Measurements from ENCODE around the gene VPS11. TPM values are rescaled to one million over a fixed set of nuclear protein-coding genes. Genes with fewer than 3 reads are reported as not detected.
A peak's percentile ranks its signal among the peaks of the same experiment; 100 is the strongest.

Gene VPS11
- total and polyA plus RNA-seq, 12 donors: 15.7 to 44.2 (median 22.5) TPM

DNA sequence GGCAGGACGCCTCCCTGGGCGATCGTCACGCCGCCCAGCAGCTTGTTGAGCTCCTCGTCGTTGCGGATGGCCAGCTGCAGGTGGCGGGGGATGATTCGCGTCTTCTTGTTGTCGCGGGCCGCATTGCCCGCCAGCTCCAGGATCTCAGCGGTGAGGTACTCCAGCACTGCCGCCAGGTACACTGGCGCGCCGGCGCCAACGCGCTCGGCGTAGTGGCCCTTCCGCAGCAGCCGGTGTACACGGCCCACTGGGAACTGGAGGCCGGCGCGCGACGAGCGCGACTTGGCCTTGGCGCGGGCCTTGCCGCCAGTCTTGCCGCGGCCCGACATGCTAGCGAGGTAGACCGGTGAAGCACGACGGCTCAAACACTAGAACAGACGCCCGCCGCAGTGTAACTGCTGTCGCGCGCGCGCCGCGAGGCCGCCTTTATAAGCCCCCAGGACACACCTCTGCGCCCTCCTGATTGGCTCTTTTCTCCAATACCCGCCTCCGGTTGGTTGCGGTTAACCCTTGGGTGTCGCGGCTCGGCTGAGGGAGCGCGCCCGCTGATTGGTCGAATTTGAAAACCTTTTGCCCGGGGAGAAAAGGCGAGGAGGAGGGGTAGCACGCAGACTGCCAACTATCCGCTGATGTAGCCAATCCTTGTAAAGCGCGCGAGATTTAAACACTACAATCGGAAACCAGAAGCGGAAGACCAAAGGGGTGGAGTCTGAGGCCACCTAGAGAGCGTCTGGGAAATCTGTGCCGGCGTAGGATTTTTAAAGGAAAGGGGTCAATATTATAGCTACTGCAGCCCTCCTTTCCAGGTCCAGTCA lies 27.7 kb downstream of the VPS11 start:
- peak; percentile 94 to 98 (median 97) for ATAC-seq
- H3K27ac ChIP-seq: peak overlapping the region; percentile 82 to 95 (median 94)
- no peaks in the 10 kb centered on the region for H3K27me3 ChIP-seq
- no peaks in the 10 kb centered on the region for H3K9me3 ChIP-seq
- intact Hi-C loops (cut with DNase I): loop anchor here in 6 of 10 donors (1.0 to 10.0 kb wide), 8 partner anchors 26 to 220 kb away; partner anchors contain the start of genes HINFP (in 2 of the 6), MCAM (in 1 of the 6), NLRX1 (in 1 of the 6) and RPS25 (in 1 of the 6)
- peaks cover 10 to 47% (median 28%) of the 10 kb centered on the region in 9 donors for H3K4me1 ChIP-seq
- WGBS, 2 donors: 0% methylated on average over 79 of the region's 79 CpGs
- H3K36me3 ChIP-seq: peaks cover 0 to 63% (median 19%) of the 10 kb centered on the region in 9 donors
- peak; percentile 97 to 99 for DNase-seq
- TF ChIP-seq, protein P1, sequence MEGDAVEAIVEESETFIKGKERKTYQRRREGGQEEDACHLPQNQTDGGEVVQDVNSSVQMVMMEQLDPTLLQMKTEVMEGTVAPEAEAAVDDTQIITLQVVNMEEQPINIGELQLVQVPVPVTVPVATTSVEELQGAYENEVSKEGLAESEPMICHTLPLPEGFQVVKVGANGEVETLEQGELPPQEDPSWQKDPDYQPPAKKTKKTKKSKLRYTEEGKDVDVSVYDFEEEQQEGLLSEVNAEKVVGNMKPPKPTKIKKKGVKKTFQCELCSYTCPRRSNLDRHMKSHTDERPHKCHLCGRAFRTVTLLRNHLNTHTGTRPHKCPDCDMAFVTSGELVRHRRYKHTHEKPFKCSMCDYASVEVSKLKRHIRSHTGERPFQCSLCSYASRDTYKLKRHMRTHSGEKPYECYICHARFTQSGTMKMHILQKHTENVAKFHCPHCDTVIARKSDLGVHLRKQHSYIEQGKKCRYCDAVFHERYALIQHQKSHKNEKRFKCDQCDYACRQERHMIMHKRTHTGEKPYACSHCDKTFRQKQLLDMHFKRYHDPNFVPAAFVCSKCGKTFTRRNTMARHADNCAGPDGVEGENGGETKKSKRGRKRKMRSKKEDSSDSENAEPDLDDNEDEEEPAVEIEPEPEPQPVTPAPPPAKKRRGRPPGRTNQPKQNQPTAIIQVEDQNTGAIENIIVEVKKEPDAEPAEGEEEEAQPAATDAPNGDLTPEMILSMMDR (IDR thresholded peaks at IDR 0.05): peak in 3 of 9 donors; percentile 16 to 32 (median 20)
- peak overlapping the region; percentile 58 to 98 (median 84) for H3K4me3 ChIP-seq

DNA sequence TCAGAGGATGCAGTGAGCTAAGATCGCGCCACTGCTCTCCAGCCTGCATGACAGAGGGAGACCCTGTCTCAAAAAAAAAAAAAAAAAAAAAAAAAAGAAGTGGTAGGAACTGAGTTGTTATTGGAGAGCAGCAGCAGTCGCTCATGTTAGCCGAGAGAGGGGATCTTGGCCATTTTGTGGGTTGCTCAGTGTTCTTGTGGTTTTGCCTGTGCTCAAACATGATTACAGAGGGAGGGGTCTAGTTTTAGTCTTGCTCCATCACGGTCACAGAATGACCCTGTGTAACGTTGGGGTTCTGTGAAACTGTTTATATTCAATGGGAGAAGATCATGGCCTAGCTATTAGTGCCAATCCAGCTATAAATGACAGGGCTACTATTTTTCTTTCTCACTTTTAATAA lies 32.1 kb downstream of the VPS11 start:
- Histone ChIP-seq H3K9me3 (no peaks in the 10 kb centered on the region), H3K4me3 (no peak overlapping the region), H3K27ac (no peak overlapping the region), H3K27me3 (no peaks in the 10 kb centered on the region), H3K4me1 (peaks cover 5 to 44% (median 34%) of the 10 kb centered on the region in 9 donors), H3K36me3 (peaks cover 0 to 35% (median 16%) of the 10 kb centered on the region in 9 donors)
- ATAC-seq (no peak), DNase-seq (no peak)
- TF ChIP-seq, protein P1 (IDR thresholded peaks at IDR 0.05): no peak
- intact Hi-C loops (cut with DNase I): loop anchor here in 6 of 10 donors (5.0 to 10.0 kb wide), 5 partner anchors 82 to 223 kb away; partner anchors contain the start of genes MCAM (in 1 of the 6), RPS25 (in 1 of the 6) and TRAPPC4 (in 1 of the 6)
- WGBS, 2 donors: 79 to 83% methylated on average over 6 of the region's 6 CpGs

DNA sequence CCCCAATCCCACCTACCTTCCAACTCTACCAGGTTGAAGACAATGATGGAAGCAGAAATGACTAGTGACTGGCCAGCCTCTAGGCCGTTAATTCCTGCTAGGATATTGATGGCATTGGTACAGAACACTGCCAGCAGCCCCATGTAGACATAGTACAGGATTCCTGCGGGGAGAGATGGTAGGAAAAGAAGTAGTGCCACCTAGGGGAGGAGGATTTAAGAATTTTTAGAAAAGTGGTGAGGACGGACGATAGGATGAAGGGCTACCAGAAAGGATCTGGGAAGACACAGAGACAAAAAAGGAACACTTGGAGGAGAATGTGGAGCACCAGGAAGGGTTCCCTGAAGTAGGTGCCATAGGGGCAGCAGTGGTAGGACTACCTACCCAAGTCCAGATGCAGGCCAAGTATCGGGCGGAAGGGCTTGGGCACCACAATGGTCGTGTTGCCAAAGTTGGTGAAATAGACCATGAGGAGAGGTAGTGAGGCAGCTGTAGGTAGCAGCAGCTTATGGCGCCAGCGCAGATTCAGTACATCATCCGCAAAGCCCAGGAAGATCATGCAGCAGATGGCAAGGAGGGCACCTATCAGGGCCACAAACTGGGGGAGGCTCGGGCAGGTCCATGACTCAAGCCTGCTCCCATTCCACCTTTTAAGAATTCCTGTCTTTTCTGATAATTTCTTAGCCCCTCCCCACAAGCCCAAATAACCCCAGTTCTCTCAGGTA lies 32.8 kb downstream of the VPS11 start:
- WGBS, 2 donors: 51 to 56% methylated on average over 11 of the region's 11 CpGs
- Histone ChIP-seq H3K4me1 (peaks cover 5 to 47% (median 34%) of the 10 kb centered on the region in 9 donors), H3K27ac (peak overlapping the region in 2 of 10 donors; percentile 92 to 93), H3K27me3 (no peaks in the 10 kb centered on the region), H3K4me3 (peak overlapping the region in 9 of 10 donors; percentile 69 to 89 (median 79)), H3K36me3 (peaks cover 0 to 35% (median 16%) of the 10 kb centered on the region in 9 donors), H3K9me3 (no peaks in the 10 kb centered on the region)
- TF ChIP-seq, protein P1 (IDR thresholded peaks at IDR 0.05): peak in 3 of 9 donors; percentile 13 to 42 (median 21)
- no peak for ATAC-seq
- intact Hi-C loops (cut with DNase I): loop anchor here in 4 of 10 donors (5.0 to 10.0 kb wide), 4 partner anchors 83 to 222 kb away; partner anchors contain the start of genes RPS25 (in 1 of the 4) and TRAPPC4 (in 1 of the 4)
- DNase-seq: no peak
